A549 treated with CpdA at 1 μM for 4 hours (cell line): Measurements from ENCODE around the gene COL8A2. TPM values are rescaled to one million over a fixed set of nuclear protein-coding genes. Genes with fewer than 3 reads are reported as not detected.

Experiments used
- total RNA-seq: library from RNA; stranded (reverse); fragments of 200-300 nt; extraction: Qiagen RNA extraction; gene quantifications from 5 replicates; pipeline ENCODE4 v1.2.3, GENCODE V29; 2022; ENCODE audit warnings: low read depth

COL8A2 gene
- 0.06 to 0.15 TPM (median 0.09 TPM) in 5 replicates for total RNA-seq

GRCh38 chr1:36125129-36125991 lies at the start of gene COL8A2:
Gene COL8A2 (minus strand): TSS chr1:36125222. CDS start chr1:36100242, 24,980 bp downstream.

DNA sequence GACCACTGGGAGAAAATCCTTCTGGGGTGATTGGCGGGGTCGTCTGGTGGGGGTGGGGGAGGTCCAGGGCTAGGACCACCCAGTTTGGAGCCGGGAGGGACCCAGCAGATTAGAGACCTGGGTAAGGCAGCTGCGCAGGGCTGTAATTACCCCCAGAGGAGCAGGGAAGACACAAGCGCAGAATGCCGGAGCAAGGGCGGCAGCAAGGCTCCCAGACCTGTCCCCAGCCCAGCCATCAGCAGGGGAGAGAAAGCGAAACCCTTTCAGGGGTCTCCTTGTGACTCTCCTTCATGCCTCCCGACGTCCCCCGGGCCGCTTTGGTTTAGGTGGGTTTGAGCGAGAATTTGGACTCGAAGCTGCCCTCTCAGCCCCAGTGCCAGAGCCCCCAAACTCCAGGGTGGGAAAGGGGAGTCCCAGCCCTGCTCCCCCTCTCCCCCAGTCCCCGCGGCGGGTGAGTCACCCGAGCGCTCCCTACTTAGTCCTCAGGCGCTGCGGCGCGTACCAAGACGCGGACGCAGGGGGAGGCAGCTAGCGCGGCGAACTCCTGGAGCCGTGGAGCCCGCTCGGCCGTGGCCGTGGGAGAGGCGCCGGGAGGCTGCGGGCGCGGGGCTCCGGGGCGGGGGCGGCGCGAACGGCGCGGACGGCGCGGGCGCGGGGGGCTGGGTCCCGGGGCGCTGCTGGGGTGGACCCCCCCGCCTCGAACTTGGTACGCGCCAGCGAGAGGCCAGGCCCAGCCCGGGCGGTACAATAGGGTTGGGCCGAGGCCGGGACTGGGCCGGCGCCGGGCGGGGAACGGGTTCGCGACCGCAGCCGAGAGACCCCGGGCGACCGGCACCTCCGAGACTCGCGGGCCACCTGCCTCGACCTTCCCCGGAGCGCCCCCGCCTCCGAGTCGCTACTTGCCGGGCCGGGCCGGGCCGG lies 30.6 kb upstream of the COL8A2 start, which contains the start of gene MAP7D1:
TSS of gene MAP7D1 (plus strand) at position 753 of the 921 bp plus-strand sequence. CDS start 258 bp downstream, outside the sequence.

GRCh38 chr1:36149237-36149972 lies 24.4 kb upstream of the COL8A2 start, which contains the start of gene TRAPPC3:
Gene TRAPPC3 (minus strand): TSS chr1:36149486. CDS start chr1:36149378, 108 bp downstream.

DNA sequence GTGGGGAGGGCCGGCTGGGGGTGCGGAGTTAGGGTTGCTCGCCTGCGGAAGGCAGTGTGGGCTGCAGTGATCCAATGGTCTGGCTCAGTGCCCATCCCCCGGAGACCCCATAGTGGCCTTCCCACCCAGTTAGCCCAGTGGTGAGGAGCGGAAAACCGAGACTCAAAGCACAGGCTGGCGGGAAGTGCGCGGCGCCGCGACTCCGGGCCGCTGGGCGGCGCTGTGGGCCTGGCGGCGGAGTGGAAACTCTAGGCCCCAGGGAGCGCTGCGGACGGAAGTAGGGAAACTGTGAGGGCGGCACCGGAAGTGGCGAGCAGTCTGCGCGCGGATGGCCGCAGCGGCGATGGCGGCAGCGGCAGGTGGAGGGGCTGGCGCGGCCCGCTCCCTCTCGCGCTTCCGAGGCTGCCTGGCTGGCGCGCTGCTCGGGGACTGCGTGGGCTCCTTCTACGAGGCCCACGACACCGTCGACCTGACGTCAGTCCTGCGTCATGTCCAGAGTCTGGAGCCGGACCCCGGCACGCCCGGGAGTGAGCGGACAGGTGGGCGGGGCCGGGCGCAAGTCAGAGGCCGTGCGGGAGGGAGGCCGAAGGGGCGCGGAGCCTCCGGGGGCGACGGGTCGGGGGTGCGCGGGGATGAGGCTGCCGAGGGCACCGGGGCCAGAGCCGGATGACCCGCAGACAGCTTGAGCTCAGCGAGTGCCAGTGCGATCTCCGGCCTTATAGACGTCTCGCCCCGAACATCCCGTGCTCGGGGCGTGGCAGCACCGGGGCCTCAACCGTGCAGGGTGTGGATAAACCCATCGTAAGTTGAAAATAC lies 36.2 kb downstream of the COL8A2 start, which contains the start of gene ADPRS:
TSS of gene ADPRS (plus strand) at position 316 of the 816 bp plus-strand sequence. CDS start at position 329, 13 bp downstream.

GRCh38 chr1:36083635-36084496 lies 41.2 kb downstream of the COL8A2 start, which contains the start of gene TEKT2:
Gene TEKT2 (plus strand): TSS chr1:36084094. CDS start chr1:36084922, 828 bp downstream.

Other genes with a start within 250 kb of the COL8A2 start
- gene AGO1, start 242.0 kb downstream of the COL8A2 start, total RNA-seq: 3.4 to 4.9 TPM (median 4.7 TPM) in 5 replicates
- 4.9 to 8.9 TPM (median 6.3 TPM) in 5 replicates for gene AGO3, start 194.1 kb downstream of the COL8A2 start, total RNA-seq
- gene TEKT2, start 41.1 kb downstream of the COL8A2 start, total RNA-seq: not detected in 5 replicates
- 21.6 to 27.0 TPM (median 26.3 TPM) in 5 replicates for gene ADPRS, start 36.3 kb downstream of the COL8A2 start, total RNA-seq
- 75.2 to 90.1 TPM (median 78.4 TPM) in 5 replicates for gene TRAPPC3, start 24.3 kb upstream of the COL8A2 start, total RNA-seq
- 103 to 127 TPM (median 117 TPM) in 5 replicates for gene MAP7D1, start 30.9 kb upstream of the COL8A2 start, total RNA-seq
- gene THRAP3, start 99.2 kb upstream of the COL8A2 start, total RNA-seq: 51.2 to 74.6 TPM (median 57.1 TPM) in 5 replicates
- 1.3 to 3.0 TPM (median 2.1 TPM) in 5 replicates for gene SH3D21, start 181.1 kb upstream of the COL8A2 start, total RNA-seq
- gene EVA1B, start 198.4 kb upstream of the COL8A2 start, total RNA-seq: 8.1 to 22.3 TPM (median 18.3 TPM) in 5 replicates